HepG2 (cell line): ENCODE results near the gene TXLNA. TPM values are rescaled to one million over a fixed set of nuclear protein-coding genes. Genes with fewer than 3 reads are reported as not detected.

Source experiments
- CERS6 ChIP-seq: sonication (generic); formaldehyde crosslinking; IDR thresholded peaks from 2 replicates; pipeline ENCODE4 v1.5.0; 2020; ENCODE audit warnings: missing genetic modification reagents
- FOXP1 ChIP-seq, 2 experiments: fragments of 450-650 bp in 1 of 2; IDR thresholded peaks; 2 replicates each; pipeline ENCODE4 v1.6.1; 2017 to 2018; ENCODE audit warnings: antibody characterized with exemption in 1 of 2
- KDM5A ChIP-seq: fragments of 200-600 bp; sonication (generic); IDR thresholded peaks from 2 replicates; pipeline ENCODE4 v1.7.0; 2018; ENCODE audit warnings: antibody characterized with exemption, mild to moderate bottlenecking, low read length, borderline replicate concordance
- MAX ChIP-seq: IDR thresholded peaks from 2 replicates; pipeline ENCODE4 v1.6.1; 2012; ENCODE audit warnings: inconsistent platforms
- NBN ChIP-seq: fragments of 450-650 bp; conservative IDR thresholded peaks from 2 replicates; pipeline ENCODE4 v1.6.1; 2017
- POLR2A ChIP-seq, 2 experiments: IDR thresholded peaks; 2 replicates each; pipeline ENCODE4 v1.6.1; 2011; ENCODE audit warnings: low read depth in 2 of 2, low read length in 2 of 2, mild to moderate bottlenecking in 1 of 2, moderate library complexity in 1 of 2; ENCODE audit not compliant: insufficient read depth in 1 of 2
- RNF219 ChIP-seq: sonication (generic); formaldehyde crosslinking; IDR thresholded peaks from 2 replicates; pipeline ENCODE4 v1.5.0; 2020; ENCODE audit warnings: mild to moderate bottlenecking, missing genetic modification reagents
- TRAFD1 ChIP-seq: sonication (generic); formaldehyde crosslinking; IDR thresholded peaks from 2 replicates; pipeline ENCODE4 v1.5.1; 2020; ENCODE audit warnings: missing genetic modification reagents, mild to moderate bottlenecking, borderline replicate concordance
- ZNF138 ChIP-seq: sonication (generic); formaldehyde crosslinking; IDR thresholded peaks from 2 replicates; pipeline ENCODE4 v1.5.0; 2020; ENCODE audit warnings: mild to moderate bottlenecking, low read depth, missing genetic modification reagents
- ZNF318 ChIP-seq: sonication (generic); formaldehyde crosslinking; IDR thresholded peaks from 2 replicates; pipeline ENCODE4 v1.4.0; 2020; ENCODE audit warnings: mild to moderate bottlenecking, missing genetic modification reagents
- ZNF331 ChIP-seq: sonication (generic); formaldehyde crosslinking; IDR thresholded peaks from 2 replicates; pipeline ENCODE4 v1.4.0; 2020; ENCODE audit warnings: missing genetic modification reagents
- ZNF607 ChIP-seq: sonication (generic); formaldehyde crosslinking; IDR thresholded peaks from 2 replicates; pipeline ENCODE4 v1.5.1; 2020; ENCODE audit warnings: missing genetic modification reagents, mild to moderate bottlenecking, borderline replicate concordance
- ZNF678 ChIP-seq: sonication (generic); formaldehyde crosslinking; IDR thresholded peaks from 2 replicates; pipeline ENCODE4 v1.4.0; 2020; ENCODE audit warnings: mild to moderate bottlenecking, missing genetic modification reagents
- ZNF83 ChIP-seq: sonication (generic); formaldehyde crosslinking; IDR thresholded peaks from 2 replicates; pipeline ENCODE4 v1.4.0; 2020; ENCODE audit warnings: missing genetic modification reagents, mild to moderate bottlenecking, borderline replicate concordance
- ZSCAN30 ChIP-seq: sonication (generic); formaldehyde crosslinking; IDR thresholded peaks from 2 replicates; pipeline ENCODE4 v1.5.0; 2020; ENCODE audit warnings: mild to moderate bottlenecking, missing genetic modification reagents
- polyA plus RNA-seq, 8 experiments: library from polyadenylated mRNA; depleted of rRNA in 3 of 8; stranded (reverse) in 7 of 8; unstranded in 1 of 8; fragments of >200 nt; fragmentation: Illumina TruSeq in 4 of 8; extraction: Trizol in 4 of 8; gene quantifications; 2 replicates each; pipeline versions ENCODE4 v1.2.1 to v1.2.3, GENCODE V29; 2011 to 2016; ENCODE audit warnings: low read depth in 4 of 8, missing spikeins in 1 of 8, mixed read lengths in 1 of 8; ENCODE audit not compliant: insufficient read depth in 1 of 8
- total RNA-seq, 5 experiments: library from RNA; depleted of rRNA; stranded (reverse); fragments of >200 nt; fragmentation: Illumina TruSeq; extraction: Trizol; gene quantifications; 2 replicates each; pipeline ENCODE4 v1.2.3, GENCODE V29; 2016; ENCODE audit warnings: low read depth in 1 of 5

Gene TXLNA
- total and polyA plus RNA-seq, 2 of the 13 experiments (the other 11 are each of a cell fraction or from before 2014, with no cell fraction given), result 29.6 to 67.8 TPM

DNA sequence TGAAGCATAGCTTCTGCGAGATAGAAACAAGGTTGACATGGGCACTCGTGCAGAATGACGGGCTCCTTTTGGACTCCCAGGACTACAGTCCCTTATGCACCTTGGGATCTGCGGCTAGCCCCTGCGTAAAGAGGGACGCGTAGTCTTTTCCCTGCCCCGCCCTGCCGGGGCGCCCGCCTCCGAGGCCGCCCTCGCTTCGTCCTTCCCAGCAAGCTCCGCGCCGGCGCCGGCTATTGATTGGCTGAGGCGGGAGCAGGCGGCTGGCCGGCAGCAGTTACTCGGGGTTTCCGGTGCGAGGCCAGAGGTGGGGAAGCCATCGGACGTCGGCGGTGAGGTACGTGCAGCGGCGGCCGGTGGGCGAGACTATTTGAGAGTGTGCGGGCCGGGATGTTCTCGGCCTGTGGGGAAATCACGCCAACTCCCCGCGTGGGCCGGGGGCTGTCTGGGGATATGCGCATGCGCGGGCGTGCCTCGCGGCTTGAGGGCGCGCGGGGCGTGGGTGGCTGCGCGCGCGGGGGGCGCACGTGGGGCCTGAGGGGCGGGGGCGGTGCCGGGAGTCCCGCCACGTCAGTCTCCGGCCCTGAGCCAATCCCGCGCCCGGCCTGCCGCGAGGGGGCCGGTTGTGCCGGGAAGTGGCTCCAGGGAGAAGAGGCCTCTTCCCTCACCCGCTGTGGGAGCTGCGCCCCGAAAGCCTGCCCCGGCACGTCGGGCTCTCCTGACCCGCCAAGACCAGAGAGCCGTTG lies at the start of gene TXLNA (continued):
- TF ChIP-seq ZSCAN30 (CRISPR knock-in tag) (peak; percentile 94; the same call in 1 of the 2 replicates), ZNF83 (CRISPR knock-in tag) (peak; percentile 89; the same call in 1 of the 2 replicates), RNF219 (no peak), NBN (no peak), MAX (peak; percentile 99), CERS6 (CRISPR knock-in tag) (peak; percentile 82; the same call in 1 of the 2 replicates), ZNF318 (CRISPR knock-in tag) (no peak), ZNF607 (peak; percentile 93), KDM5A (peak; percentile 20; the same call in 1 of the 2 replicates), ZNF138 (CRISPR knock-in tag) (peak; percentile 69; the same call in 1 of the 2 replicates), POLR2A (IDR thresholded peaks at IDR 0.05; ENCODE audit: insufficient read depth in 1 of 2, low read depth in 2 of 2, low read length in 2 of 2) (peak; percentile 74 to 95), TRAFD1 (CRISPR knock-in tag) (no peak), ZNF331 (CRISPR knock-in tag) (no peak), FOXP1 (IDR thresholded peaks at IDR 0.05) (no peak), FOXP1 (CRISPR knock-in tag; IDR thresholded peaks at IDR 0.05) (no peak), ZNF678 (CRISPR knock-in tag) (no peak; the same call in 1 of the 2 replicates)
